Medulla oblongata (tissue), 1 donor: ENCODE data around the gene MIS12.

Source experiments
- DNase-seq: peaks from one replicate; pipeline ENCODE4 v3.0.0-alpha.2; 2015; ENCODE audit errors: extremely low spot score

Gene MIS12

GRCh38 chr17:5500247-5500588, 13.9 kb downstream of the MIS12 start:
- no peak for DNase-seq

- peak; percentile 89 for DNase-seq
Observed at GRCh38 chr17:5500589-5501391, 14.4 kb downstream of the MIS12 start.

GRCh38 chr17:5501685-5502084, 15.3 kb downstream of the MIS12 start:
- no peak for DNase-seq

- no peak for DNase-seq
Observed at GRCh38 chr17:5502552-5502951, 16.2 kb downstream of the MIS12 start.

GRCh38 chr17:5506307-5506706, 19.9 kb downstream of the MIS12 start:
- DNase-seq: no peak

GRCh38 chr17:5508810-5509209, 22.4 kb downstream of the MIS12 start:
- DNase-seq: no peak

- no peak for DNase-seq
Observed at GRCh38 chr17:5509482-5509881, 23.1 kb downstream of the MIS12 start.

- no peak for DNase-seq
Observed at GRCh38 chr17:5510771-5511170, 24.4 kb downstream of the MIS12 start.

- peak; percentile 35 for DNase-seq
Observed at GRCh38 chr17:5511401-5512225, 25.2 kb downstream of the MIS12 start.

GRCh38 chr17:5513628-5514027, 27.3 kb downstream of the MIS12 start:
- DNase-seq: no peak

- no peak for DNase-seq
Observed at GRCh38 chr17:5514976-5515375, 28.6 kb downstream of the MIS12 start.

GRCh38 chr17:5516060-5516792, 29.9 kb downstream of the MIS12 start:
- DNase-seq: no peak

GRCh38 chr17:5522476-5522875, 36.1 kb downstream of the MIS12 start:
- DNase-seq: no peak

GRCh38 chr17:5523249-5523648, 36.9 kb downstream of the MIS12 start:
- DNase-seq: no peak

GRCh38 chr17:5526821-5527598, 40.6 kb downstream of the MIS12 start:
- DNase-seq: peak; percentile 96

- DNase-seq: peak; percentile 26
Observed at GRCh38 chr17:5527601-5528250, 41.4 kb downstream of the MIS12 start.

- DNase-seq: no peak
Observed at GRCh38 chr17:5530265-5531084, 44.1 kb downstream of the MIS12 start.

GRCh38 chr17:5531085-5531418, 44.7 kb downstream of the MIS12 start:
- no peak for DNase-seq

- no peak for DNase-seq
Observed at GRCh38 chr17:5532581-5532980, 46.2 kb downstream of the MIS12 start.
